Vagina (tissue), 2 donors: Measurements from ENCODE around the gene C22orf23.

Experiments used
- CTCF ChIP-seq, 3 experiments: fragments of 450-650 bp in 2 of 3; fragments of 200-600 bp in 1 of 3; sonication (generic) in 1 of 3; IDR thresholded peaks; one replicate each; pipeline ENCODE4 v1.5.1; 2017 to 2019; ENCODE audit warnings: antibody characterized with exemption in 3 of 3, mild to moderate bottlenecking in 2 of 3, moderate library complexity in 2 of 3
- POLR2A ChIP-seq, 2 donors: fragments of 450-650 bp; IDR thresholded peaks; one replicate each; pipeline ENCODE4 v1.6.1; 2017; ENCODE audit warnings: antibody characterized with exemption in 2 of 2, mild to moderate bottlenecking in 2 of 2, moderate library complexity in 2 of 2
- POLR2AphosphoS5 ChIP-seq, 2 donors: sonication (generic); formaldehyde crosslinking; IDR thresholded peaks; one replicate each; pipeline ENCODE4 v1.9.0; 2017; ENCODE audit warnings: antibody characterized with exemption in 2 of 2, mild to moderate bottlenecking in 2 of 2, low read depth in 1 of 2; ENCODE audit not compliant: insufficient read depth in 1 of 2

GRCh38 chr22:37894939-37895670 is 58.3 kb downstream of the C22orf23 start:
- no peak for TF ChIP-seq CTCF (IDR thresholded peaks at IDR 0.05)
- no peak for TF ChIP-seq POLR2A (IDR thresholded peaks at IDR 0.05)
- TF ChIP-seq POLR2AphosphoS5 (IDR thresholded peaks at IDR 0.05; ENCODE audit: insufficient read depth in 1 of 2, low read depth in 1 of 2), result peak in 1 of 2 donors; percentile 33
